NB4 (cell line): ENCODE results near the gene CASZ1.

Experiments used
- CTCF ChIP-seq: IDR thresholded peaks from one replicate; pipeline ENCODE4 v1.5.1; 2012; ENCODE audit warnings: low read depth, low read length
- MYC ChIP-seq: IDR thresholded peaks from 2 replicates; pipeline ENCODE4 v1.6.1; 2011; ENCODE audit warnings: low read depth, low read length

- TF ChIP-seq MYC (no peak), CTCF (no peak)
Observed at GRCh38 chr1:10724511-10724910, 71.9 kb downstream of the CASZ1 start.
